ENCODE measurements around the gene AGAP1. TPM values are rescaled to one million over a fixed set of nuclear protein-coding genes. Genes with fewer than 3 reads are reported as not detected.

The AGAP1 gene
- total RNA-seq, 3 donors from 2014 or later (not counting 1 experiment from before 2014, with no cell fraction given): 42.0 to 56.4 (median 45.7) TPM

- Histone ChIP-seq H3K4me1 (ENCODE audit: control insufficient read depth, insufficient read depth, low read length) (no peaks in the 10 kb centered on the region), H3K27ac (ENCODE audit: low read length) (no peak overlapping the region), H3K36me3 (ENCODE audit: control insufficient read depth, insufficient read depth, low read length) (no peaks in the 10 kb centered on the region), H3K9me3 (ENCODE audit: control insufficient read depth, insufficient read depth, low read length) (no peaks in the 10 kb centered on the region), H3K27me3 (ENCODE audit: control insufficient read depth, insufficient read depth, low read length) (no peaks in the 10 kb centered on the region), H3K4me3 (ENCODE audit: low read length) (no peak overlapping the region)
- peaks cover 0 to 6% of the 10 kb centered on the region in 2 donors for H3K27me3 Mint-ChIP-seq (ENCODE audit: low read depth in 2 of 2)
- no peak for ATAC-seq
- H3K9me3 Mint-ChIP-seq: no peaks in the 10 kb centered on the region
- no peak overlapping the region for H3K4me3 Mint-ChIP-seq
- H3K4me1 Mint-ChIP-seq: no peaks in the 10 kb centered on the region
- DNase-seq: no peak
- no peak overlapping the region for H3K27ac Mint-ChIP-seq
- WGBS (ENCODE audit: insufficient coverage): 68% methylated on average over 6 of the region's 6 CpGs
- TF ChIP-seq CTCF (IDR thresholded peaks at IDR 0.05): no peak
- intact Hi-C loops (cut with micrococcal nuclease): no loop called here
- peaks cover 6% of the 10 kb centered on the region for H3K36me3 Mint-ChIP-seq
Observed at GRCh38 chr2:235908826-235909225, 415.0 kb downstream of the AGAP1 start.

GRCh38 chr2:235909358-235909757, 415.5 kb downstream of the AGAP1 start:
- Mint-ChIP-seq H3K36me3 (peaks cover 10% of the 10 kb centered on the region), H3K27me3 (ENCODE audit: low read depth in 2 of 2) (peaks cover 0 to under 1% of the 10 kb centered on the region in 2 donors), H3K4me3 (no peak overlapping the region), H3K9me3 (no peaks in the 10 kb centered on the region), H3K27ac (no peak overlapping the region), H3K4me1 (no peaks in the 10 kb centered on the region)
- TF ChIP-seq CTCF (IDR thresholded peaks at IDR 0.05): no peak
- H3K27me3 ChIP-seq (ENCODE audit: control insufficient read depth, insufficient read depth, low read length): no peaks in the 10 kb centered on the region
- intact Hi-C loops (cut with micrococcal nuclease): no loop called here
- no peaks in the 10 kb centered on the region for H3K4me1 ChIP-seq (ENCODE audit: control insufficient read depth, insufficient read depth, low read length)
- no peak overlapping the region for H3K27ac ChIP-seq (ENCODE audit: low read length)
- H3K4me3 ChIP-seq (ENCODE audit: low read length): no peak overlapping the region
- ATAC-seq (no peak), DNase-seq (no peak)
- H3K36me3 ChIP-seq (ENCODE audit: control insufficient read depth, insufficient read depth, low read length): no peaks in the 10 kb centered on the region
- WGBS (ENCODE audit: insufficient coverage): 84% methylated on average over 2 of the region's 2 CpGs
- H3K9me3 ChIP-seq (ENCODE audit: control insufficient read depth, insufficient read depth, low read length): no peaks in the 10 kb centered on the region

- Mint-ChIP-seq H3K4me1 (no peaks in the 10 kb centered on the region), H3K27me3 (ENCODE audit: low read depth in 2 of 2) (no peaks in the 10 kb centered on the region), H3K36me3 (peaks cover 10% of the 10 kb centered on the region), H3K9me3 (no peaks in the 10 kb centered on the region), H3K4me3 (no peak overlapping the region), H3K27ac (no peak overlapping the region)
- Histone ChIP-seq H3K27ac (ENCODE audit: low read length) (no peak overlapping the region), H3K9me3 (ENCODE audit: control insufficient read depth, insufficient read depth, low read length) (no peaks in the 10 kb centered on the region), H3K27me3 (ENCODE audit: control insufficient read depth, insufficient read depth, low read length) (no peaks in the 10 kb centered on the region), H3K4me3 (ENCODE audit: low read length) (no peak overlapping the region), H3K4me1 (ENCODE audit: control insufficient read depth, insufficient read depth, low read length) (no peaks in the 10 kb centered on the region), H3K36me3 (ENCODE audit: control insufficient read depth, insufficient read depth, low read length) (no peaks in the 10 kb centered on the region)
- intact Hi-C loops (cut with micrococcal nuclease): no loop called here
- TF ChIP-seq CTCF (IDR thresholded peaks at IDR 0.05): no peak
- no peak for DNase-seq
- no peak for ATAC-seq
- 82% methylated on average over 3 of the region's 3 CpGs for WGBS (ENCODE audit: insufficient coverage)
Observed at GRCh38 chr2:235910067-235910466, 416.2 kb downstream of the AGAP1 start.

- TF ChIP-seq CTCF (IDR thresholded peaks at IDR 0.05): no peak
- no peak for ATAC-seq
- Mint-ChIP-seq H3K4me1 (no peaks in the 10 kb centered on the region), H3K4me3 (no peak overlapping the region), H3K9me3 (peaks cover 2 to 3% of the 10 kb centered on the region in 2 donors), H3K27me3 (ENCODE audit: low read depth in 2 of 2) (no peaks in the 10 kb centered on the region), H3K27ac (no peak overlapping the region), H3K36me3 (peaks cover 10% of the 10 kb centered on the region)
- Histone ChIP-seq H3K36me3 (ENCODE audit: control insufficient read depth, insufficient read depth, low read length) (no peaks in the 10 kb centered on the region), H3K27ac (ENCODE audit: low read length) (no peak overlapping the region), H3K9me3 (ENCODE audit: control insufficient read depth, insufficient read depth, low read length) (no peaks in the 10 kb centered on the region), H3K4me3 (ENCODE audit: low read length) (no peak overlapping the region), H3K27me3 (ENCODE audit: control insufficient read depth, insufficient read depth, low read length) (no peaks in the 10 kb centered on the region), H3K4me1 (ENCODE audit: control insufficient read depth, insufficient read depth, low read length) (no peaks in the 10 kb centered on the region)
- WGBS (ENCODE audit: insufficient coverage): 90% methylated on average over 6 of the region's 6 CpGs
- no peak for DNase-seq
- intact Hi-C loops (cut with micrococcal nuclease): no loop called here
Observed at GRCh38 chr2:235911125-235911524, 417.3 kb downstream of the AGAP1 start.

Data from natural killer cell (primary cell).